Measurements from ENCODE around the gene ZNF362.

ZNF362 gene

GRCh38 chr1:33297911-33298622 lies 41.8 kb downstream of the ZNF362 start:
- TF ChIP-seq CTCF (IDR thresholded peaks at IDR 0.05; ENCODE audit: low read depth, low read length), result no peak
- H3K4me3 ChIP-seq (ENCODE audit: low read depth, low read length), result no peak overlapping the region

GRCh38 chr1:33298623-33299277 lies 42.5 kb downstream of the ZNF362 start:
- H3K4me3 ChIP-seq (ENCODE audit: low read depth, low read length), result no peak overlapping the region
- TF ChIP-seq CTCF (IDR thresholded peaks at IDR 0.05; ENCODE audit: low read depth, low read length), result peak; percentile 99

- no peak overlapping the region for H3K4me3 ChIP-seq (ENCODE audit: low read depth, low read length)
- no peak for TF ChIP-seq CTCF (IDR thresholded peaks at IDR 0.05; ENCODE audit: low read depth, low read length)
These were observed 43.3 kb downstream of the ZNF362 start for GRCh38 chr1:33299461-33300155.

GRCh38 chr1:33300673-33301072 lies 44.4 kb downstream of the ZNF362 start:
- no peak for TF ChIP-seq CTCF (IDR thresholded peaks at IDR 0.05; ENCODE audit: low read depth, low read length)
- no peak overlapping the region for H3K4me3 ChIP-seq (ENCODE audit: low read depth, low read length)

- no peak overlapping the region for H3K4me3 ChIP-seq (ENCODE audit: low read depth, low read length)
- TF ChIP-seq CTCF (IDR thresholded peaks at IDR 0.05; ENCODE audit: low read depth, low read length), result no peak
These were observed 45.1 kb downstream of the ZNF362 start for GRCh38 chr1:33301273-33301984.

GRCh38 chr1:33302325-33302724 lies 46.0 kb downstream of the ZNF362 start:
- TF ChIP-seq CTCF (IDR thresholded peaks at IDR 0.05; ENCODE audit: low read depth, low read length), result no peak
- H3K4me3 ChIP-seq (ENCODE audit: low read depth, low read length), result no peak overlapping the region

All from WI38 (cell line).